Measurements from ENCODE around the gene HS1BP3. TPM values are rescaled to one million over a fixed set of nuclear protein-coding genes. Genes with fewer than 3 reads are reported as not detected.

The HS1BP3 gene
- total RNA-seq, 1 donor from 2014 or later, result 23.8 TPM

- no peak for DNase-seq
- Mint-ChIP-seq H3K27me3 (ENCODE audit: unreplicated experiment) (no peaks in the 10 kb centered on the region), H3K36me3 (ENCODE audit: unreplicated experiment) (no peaks in the 10 kb centered on the region), H3K9me3 (ENCODE audit: unreplicated experiment) (peaks cover 1% of the 10 kb centered on the region), H3K27ac (ENCODE audit: unreplicated experiment) (peak overlapping the region; percentile 17), H3K4me3 (ENCODE audit: unreplicated experiment) (no peak overlapping the region), H3K4me1 (ENCODE audit: low read depth, unreplicated experiment) (peaks cover 20% of the 10 kb centered on the region)
- no peak for TF ChIP-seq CTCF (IDR thresholded peaks at IDR 0.05; ENCODE audit: partially characterized antibody, unreplicated experiment)
These were observed 10.3 kb downstream of the HS1BP3 start for GRCh38 chr2:20640411-20641122.

DNA sequence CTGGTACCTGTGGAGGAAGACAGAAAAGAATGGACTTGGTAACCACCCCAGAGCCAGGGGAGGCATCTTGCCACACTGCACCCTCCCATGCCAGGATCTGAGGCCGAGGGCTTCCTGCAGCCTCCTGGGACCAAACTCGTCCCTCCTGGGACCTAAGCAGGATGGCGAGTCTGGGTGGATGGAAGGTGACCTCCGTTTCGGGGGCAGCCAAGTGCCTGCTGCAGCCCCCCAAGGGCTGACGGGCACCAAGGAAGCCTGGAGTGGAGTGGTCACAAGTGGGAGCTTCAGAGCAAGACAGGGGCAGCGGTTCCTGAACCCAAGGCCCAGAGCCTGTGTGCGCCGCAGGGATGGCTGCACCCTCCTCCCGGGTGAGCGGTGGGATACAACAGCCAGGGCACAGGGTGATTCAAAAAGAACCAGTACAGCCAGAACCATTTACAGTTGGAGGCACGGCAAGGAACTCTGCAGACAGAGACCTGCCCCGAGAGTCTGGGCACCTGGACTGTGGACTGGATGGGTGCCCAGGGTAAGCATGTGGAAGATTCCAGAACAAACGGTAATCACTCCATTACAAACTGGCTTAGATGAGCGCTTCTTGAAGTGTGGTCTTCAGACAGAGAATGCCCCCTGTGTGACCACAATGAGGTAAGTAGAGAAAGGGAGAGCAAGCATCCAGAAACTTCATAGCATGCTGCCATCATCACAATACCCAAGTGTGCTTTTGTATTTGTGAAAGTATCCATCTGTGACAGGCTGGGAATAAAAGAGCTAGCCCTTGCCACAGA, 12.1 kb downstream of the HS1BP3 start:
- no peak overlapping the region for H3K4me3 Mint-ChIP-seq (ENCODE audit: unreplicated experiment)
- H3K36me3 Mint-ChIP-seq (ENCODE audit: unreplicated experiment), result no peaks in the 10 kb centered on the region
- H3K4me1 Mint-ChIP-seq (ENCODE audit: low read depth, unreplicated experiment), result peaks cover 25% of the 10 kb centered on the region
- H3K27me3 Mint-ChIP-seq (ENCODE audit: unreplicated experiment), result no peaks in the 10 kb centered on the region
- H3K27ac Mint-ChIP-seq (ENCODE audit: unreplicated experiment), result no peak overlapping the region
- no peak for DNase-seq
- H3K9me3 Mint-ChIP-seq (ENCODE audit: unreplicated experiment), result peaks cover 3% of the 10 kb centered on the region
- no peak for TF ChIP-seq CTCF (IDR thresholded peaks at IDR 0.05; ENCODE audit: partially characterized antibody, unreplicated experiment)

DNA sequence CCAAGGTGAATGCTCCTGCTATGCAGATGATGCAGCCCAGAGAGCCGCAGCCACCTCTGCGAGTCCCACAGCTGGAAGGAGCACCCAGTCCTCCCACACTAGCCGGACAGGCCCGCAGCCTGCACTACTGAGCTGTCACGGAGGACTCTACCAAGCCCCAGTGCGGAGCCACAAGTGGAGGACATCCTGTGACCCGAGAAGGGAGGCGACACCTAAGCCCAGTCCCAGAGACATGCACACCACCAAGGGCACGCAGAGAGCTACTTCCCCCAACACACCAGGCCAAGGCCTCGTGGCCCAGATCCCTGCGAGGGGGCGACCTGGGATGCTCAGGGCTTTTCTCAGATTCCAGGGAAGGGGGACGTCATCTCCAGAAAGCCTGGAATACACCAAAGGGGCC, 12.9 kb downstream of the HS1BP3 start:
- H3K27me3 Mint-ChIP-seq (ENCODE audit: unreplicated experiment), result no peaks in the 10 kb centered on the region
- no peaks in the 10 kb centered on the region for H3K36me3 Mint-ChIP-seq (ENCODE audit: unreplicated experiment)
- H3K4me1 Mint-ChIP-seq (ENCODE audit: low read depth, unreplicated experiment), result peaks cover 25% of the 10 kb centered on the region
- no peak overlapping the region for H3K4me3 Mint-ChIP-seq (ENCODE audit: unreplicated experiment)
- no peak for TF ChIP-seq CTCF (IDR thresholded peaks at IDR 0.05; ENCODE audit: partially characterized antibody, unreplicated experiment)
- H3K9me3 Mint-ChIP-seq (ENCODE audit: unreplicated experiment), result peaks cover 3% of the 10 kb centered on the region
- DNase-seq, result no peak
- H3K27ac Mint-ChIP-seq (ENCODE audit: unreplicated experiment), result no peak overlapping the region

GRCh38 chr2:20637147-20637546, 13.8 kb downstream of the HS1BP3 start:
- peaks cover 3% of the 10 kb centered on the region for H3K9me3 Mint-ChIP-seq (ENCODE audit: unreplicated experiment)
- no peak for TF ChIP-seq CTCF (IDR thresholded peaks at IDR 0.05; ENCODE audit: partially characterized antibody, unreplicated experiment)
- no peaks in the 10 kb centered on the region for H3K36me3 Mint-ChIP-seq (ENCODE audit: unreplicated experiment)
- no peaks in the 10 kb centered on the region for H3K27me3 Mint-ChIP-seq (ENCODE audit: unreplicated experiment)
- H3K4me1 Mint-ChIP-seq (ENCODE audit: low read depth, unreplicated experiment), result peaks cover 24% of the 10 kb centered on the region
- no peak overlapping the region for H3K4me3 Mint-ChIP-seq (ENCODE audit: unreplicated experiment)
- no peak overlapping the region for H3K27ac Mint-ChIP-seq (ENCODE audit: unreplicated experiment)
- no peak for DNase-seq

Data from glutamatergic neuron (in vitro differentiated cells).